ENCODE results near the gene CPLX4.
A peak's percentile ranks its signal among the peaks of the same experiment; 100 is the strongest.
"Not testable (repeated sequence)": the region's sequence is repeated elsewhere in the genome, so short reads cannot be mapped to it uniquely, and the experiment has no call there.

Gene CPLX4

GRCh38 chr18:59264121-59264571 lies 54.3 kb downstream of the CPLX4 start:
- H3K4me3 Mint-ChIP-seq: no peak overlapping the region
- H3K9me3 Mint-ChIP-seq: no peaks in the 10 kb centered on the region
- peaks cover 73% of the 10 kb centered on the region for H3K27me3 Mint-ChIP-seq
- no peaks in the 10 kb centered on the region for H3K36me3 Mint-ChIP-seq
- no peak for DNase-seq
- CTCF ChIA-PET: interaction anchor here (0.7 kb wide), 1 partner anchor 179 kb away, joined by 4 read pairs; no protein-coding TSS in a partner anchor
- peaks cover 27% of the 10 kb centered on the region for H3K4me1 Mint-ChIP-seq
- no peak overlapping the region for H3K27ac Mint-ChIP-seq

DNA sequence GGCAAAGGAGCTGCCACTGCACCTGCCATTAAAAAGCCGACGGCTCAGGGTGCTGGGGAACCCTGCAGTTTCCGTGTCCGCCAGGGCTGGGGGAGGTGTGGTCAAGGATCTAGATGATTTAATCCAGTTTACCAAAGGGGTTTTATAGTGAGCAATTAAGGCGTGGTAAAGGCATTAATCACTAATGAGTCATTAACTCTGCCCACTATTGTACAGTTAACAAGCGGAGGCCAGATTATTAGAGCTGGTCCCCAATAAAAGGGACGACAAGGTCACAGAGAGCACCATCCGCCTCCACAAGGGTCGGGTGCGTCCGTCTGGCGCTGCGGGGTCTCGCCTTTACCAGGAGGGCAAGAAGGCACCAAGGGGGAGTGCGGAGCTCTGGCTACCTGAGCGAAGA lies 54.8 kb downstream of the CPLX4 start:
- no peaks in the 10 kb centered on the region for H3K9me3 Mint-ChIP-seq
- H3K27ac Mint-ChIP-seq: no peak overlapping the region
- H3K36me3 Mint-ChIP-seq: no peaks in the 10 kb centered on the region
- CTCF ChIA-PET: interaction anchor here (0.7 kb wide), 1 partner anchor 179 kb away, joined by 4 read pairs; no protein-coding TSS in a partner anchor
- H3K4me3 Mint-ChIP-seq: peak overlapping the region; percentile 7
- no peak for DNase-seq
- peaks cover 23% of the 10 kb centered on the region for H3K4me1 Mint-ChIP-seq
- peaks cover 68% of the 10 kb centered on the region for H3K27me3 Mint-ChIP-seq

DNA sequence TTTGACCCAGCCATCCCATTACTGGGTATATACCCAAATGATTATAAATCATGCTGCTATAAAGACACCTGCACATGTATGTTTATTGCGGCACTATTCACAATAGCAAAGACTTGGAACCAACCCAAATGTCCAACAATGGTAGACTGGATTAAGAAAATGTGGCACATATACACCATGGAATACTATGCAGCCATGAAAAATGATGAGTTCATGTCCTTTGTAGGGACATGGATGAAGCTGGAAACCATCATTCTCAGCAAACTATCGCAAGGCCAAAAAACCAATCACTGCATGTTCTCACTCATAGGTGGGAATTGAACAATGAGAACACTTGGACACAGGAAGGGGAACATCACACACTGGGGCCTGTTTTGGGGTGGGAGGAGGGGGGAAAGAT lies 56.2 kb downstream of the CPLX4 start:
- peaks cover 58% of the 10 kb centered on the region for H3K27me3 Mint-ChIP-seq
- H3K27ac Mint-ChIP-seq, DNase-seq, H3K4me3 Mint-ChIP-seq, CTCF ChIA-PET, H3K36me3 Mint-ChIP-seq, H3K9me3 Mint-ChIP-seq: not testable (repeated sequence)
- peaks cover 10% of the 10 kb centered on the region for H3K4me1 Mint-ChIP-seq

DNA sequence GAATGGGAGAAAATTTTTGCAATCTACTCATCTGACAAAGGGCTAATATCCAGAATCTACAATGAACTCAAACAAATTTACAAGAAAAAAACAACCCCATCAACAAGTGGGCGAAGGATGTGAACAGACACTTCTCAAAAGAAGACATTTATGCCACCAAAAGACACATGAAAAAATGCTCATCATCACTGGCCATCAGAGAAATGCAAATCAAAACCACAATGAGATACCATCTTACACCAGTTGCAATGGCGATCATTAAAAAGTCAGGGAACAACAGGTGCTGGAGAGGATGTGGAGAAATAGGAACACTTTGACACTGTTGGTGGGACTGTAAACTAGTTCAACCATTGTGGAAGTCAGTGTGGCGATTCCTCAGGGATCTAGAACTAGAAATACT lies 56.6 kb downstream of the CPLX4 start:
- DNase-seq, CTCF ChIA-PET, H3K27ac Mint-ChIP-seq, H3K36me3 Mint-ChIP-seq, H3K9me3 Mint-ChIP-seq, H3K4me3 Mint-ChIP-seq, H3K4me1 Mint-ChIP-seq: not testable (repeated sequence)
- peaks cover 57% of the 10 kb centered on the region for H3K27me3 Mint-ChIP-seq

GRCh38 chr18:59255491-59255890 lies 63.0 kb downstream of the CPLX4 start:
- not testable (repeated sequence) for DNase-seq, H3K4me1 Mint-ChIP-seq
- peaks cover 16% of the 10 kb centered on the region for H3K27me3 Mint-ChIP-seq

GRCh38 chr18:59249199-59249774 lies 69.2 kb downstream of the CPLX4 start:
- Mint-ChIP-seq H3K27me3 (peaks cover 19% of the 10 kb centered on the region), H3K4me3 (no peak overlapping the region), H3K9me3 (no peaks in the 10 kb centered on the region), H3K27ac (no peak overlapping the region), H3K36me3 (no peaks in the 10 kb centered on the region), H3K4me1 (no peaks in the 10 kb centered on the region)
- peak; percentile 57 for DNase-seq
- CTCF ChIA-PET: interaction anchor here (0.7 to 5.0 kb wide), 9 partner anchors 17 to 210 kb away, joined by 3 to 62 read pairs (median 4); no protein-coding TSS in a partner anchor

More at GRCh38 chr18:59255491-59255890, 63.0 kb downstream of the CPLX4 start:
- H3K27ac Mint-ChIP-seq, CTCF ChIA-PET, H3K4me3 Mint-ChIP-seq, H3K36me3 Mint-ChIP-seq, H3K9me3 Mint-ChIP-seq: not testable (repeated sequence)

DNA sequence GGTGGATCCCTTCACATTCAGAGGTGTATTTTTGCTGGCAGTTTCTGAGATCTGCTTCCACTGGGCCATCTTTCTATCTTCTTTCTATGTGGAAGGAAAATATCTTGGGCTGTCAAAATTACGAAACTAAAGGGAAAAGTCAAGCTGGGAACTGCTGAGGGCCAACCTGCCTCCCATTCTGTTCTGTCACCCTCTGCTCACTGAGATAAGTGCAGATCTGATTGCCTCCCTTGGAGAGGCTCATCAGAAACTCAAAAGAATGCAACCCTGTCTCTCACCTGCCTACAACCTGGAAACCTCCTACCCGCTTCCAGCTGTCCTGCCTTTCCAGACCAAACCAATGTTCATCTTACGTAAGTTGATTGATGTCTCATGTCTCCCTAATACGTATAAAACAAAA lies 71.7 kb downstream of the CPLX4 start:
- H3K27ac Mint-ChIP-seq: no peak overlapping the region
- H3K9me3 Mint-ChIP-seq: no peaks in the 10 kb centered on the region
- peaks cover 19% of the 10 kb centered on the region for H3K27me3 Mint-ChIP-seq

More for the DNA sequence above, 71.7 kb downstream of the CPLX4 start:
- Mint-ChIP-seq H3K4me3 (no peak overlapping the region), H3K4me1 (no peaks in the 10 kb centered on the region), H3K36me3 (no peaks in the 10 kb centered on the region)
- DNase-seq: no peak
- CTCF ChIA-PET: interaction anchor here (5.0 kb wide), 1 partner anchor 155 kb away, joined by 62 read pairs; no protein-coding TSS in a partner anchor

All from activated naive CD4-positive, alpha-beta T cell treated with anti-CD3 and anti-CD28 coated beads, Interleukin-2, amount 10 ng/mL, durations not matched to agents 7 days and 5 days (primary cell).